ENCODE results near the gene CHST8.
A peak's percentile ranks its signal among the peaks of the same experiment; 100 is the strongest.
"Not testable (repeated sequence)": the region's sequence is repeated elsewhere in the genome, so short reads cannot be mapped to it uniquely, and the experiment has no call there.

The CHST8 gene

GRCh38 chr19:33809960-33810359, 188.2 kb downstream of the CHST8 start:
- no peak for DNase-seq (ENCODE audit: low read depth in 3 of 3)

DNA sequence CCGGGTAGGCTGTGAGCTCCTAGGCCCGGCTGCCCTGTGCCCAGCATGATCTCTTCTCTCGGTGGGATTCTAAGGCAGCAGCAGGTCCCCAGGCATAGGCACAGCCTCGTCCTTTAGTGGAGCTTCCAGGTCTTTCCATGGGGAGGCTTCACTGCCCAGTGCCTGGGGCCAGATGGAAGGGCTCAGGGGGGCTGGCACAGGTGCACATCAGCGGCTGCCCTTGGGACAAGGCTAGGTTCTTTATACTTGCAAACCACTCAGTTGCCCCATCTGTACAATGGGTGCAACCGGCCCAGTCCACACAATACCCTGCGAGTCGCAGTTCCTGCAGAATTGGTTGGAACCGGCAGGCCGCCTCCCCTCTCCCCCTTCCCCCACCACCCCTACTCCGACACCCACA, 189.1 kb downstream of the CHST8 start:
- no peak for DNase-seq (ENCODE audit: low read depth in 3 of 3)

DNA sequence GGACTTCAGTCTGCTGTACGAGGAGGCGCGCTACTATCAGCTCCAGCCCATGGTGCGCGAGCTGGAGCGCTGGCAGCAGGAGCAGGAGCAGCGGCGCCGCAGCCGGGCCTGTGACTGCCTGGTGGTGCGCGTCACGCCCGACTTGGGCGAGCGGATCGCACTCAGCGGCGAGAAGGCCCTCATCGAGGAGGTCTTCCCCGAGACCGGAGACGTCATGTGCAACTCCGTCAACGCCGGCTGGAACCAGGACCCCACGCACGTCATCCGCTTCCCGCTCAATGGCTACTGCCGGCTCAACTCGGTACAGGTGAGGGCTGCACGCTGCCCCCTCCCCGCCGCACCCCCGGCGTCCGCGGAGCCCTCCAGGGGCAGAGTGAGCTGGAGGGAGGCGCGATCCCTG, 189.5 kb downstream of the CHST8 start:
- no peak for DNase-seq (ENCODE audit: low read depth in 3 of 3)

DNA sequence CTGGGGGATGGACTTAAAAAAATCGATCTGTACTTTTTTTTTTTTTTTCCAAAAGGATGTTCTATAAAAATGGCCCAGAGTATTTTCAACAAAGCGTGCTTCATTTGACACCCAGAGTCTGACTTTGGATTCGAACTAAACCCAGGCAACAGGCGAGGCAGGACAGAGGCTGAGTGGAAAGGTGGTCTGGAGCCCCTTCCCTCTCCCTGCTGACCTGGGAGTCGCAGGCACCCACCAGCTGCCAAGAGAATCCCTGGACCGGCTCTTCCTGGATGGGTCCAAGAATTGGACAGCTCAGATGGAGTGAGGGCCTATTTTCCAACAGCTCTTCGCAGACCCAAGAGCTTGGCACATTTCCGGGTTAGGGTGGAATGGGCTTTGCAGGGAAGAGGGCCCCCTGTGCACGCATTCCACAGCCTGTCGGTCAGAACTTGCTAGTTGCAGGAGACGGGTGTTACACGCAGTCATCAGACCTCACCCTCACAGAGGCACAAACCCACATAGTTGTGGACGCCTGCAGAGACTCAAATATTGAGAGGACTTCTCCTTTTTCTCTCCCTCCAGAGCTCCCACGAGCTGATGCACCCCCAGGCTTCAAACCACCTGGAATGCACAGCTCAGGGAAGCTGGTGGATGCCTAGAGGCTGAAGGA, 190.1 kb downstream of the CHST8 start:
- DNase-seq (ENCODE audit: low read depth in 3 of 3) = no peak

DNA sequence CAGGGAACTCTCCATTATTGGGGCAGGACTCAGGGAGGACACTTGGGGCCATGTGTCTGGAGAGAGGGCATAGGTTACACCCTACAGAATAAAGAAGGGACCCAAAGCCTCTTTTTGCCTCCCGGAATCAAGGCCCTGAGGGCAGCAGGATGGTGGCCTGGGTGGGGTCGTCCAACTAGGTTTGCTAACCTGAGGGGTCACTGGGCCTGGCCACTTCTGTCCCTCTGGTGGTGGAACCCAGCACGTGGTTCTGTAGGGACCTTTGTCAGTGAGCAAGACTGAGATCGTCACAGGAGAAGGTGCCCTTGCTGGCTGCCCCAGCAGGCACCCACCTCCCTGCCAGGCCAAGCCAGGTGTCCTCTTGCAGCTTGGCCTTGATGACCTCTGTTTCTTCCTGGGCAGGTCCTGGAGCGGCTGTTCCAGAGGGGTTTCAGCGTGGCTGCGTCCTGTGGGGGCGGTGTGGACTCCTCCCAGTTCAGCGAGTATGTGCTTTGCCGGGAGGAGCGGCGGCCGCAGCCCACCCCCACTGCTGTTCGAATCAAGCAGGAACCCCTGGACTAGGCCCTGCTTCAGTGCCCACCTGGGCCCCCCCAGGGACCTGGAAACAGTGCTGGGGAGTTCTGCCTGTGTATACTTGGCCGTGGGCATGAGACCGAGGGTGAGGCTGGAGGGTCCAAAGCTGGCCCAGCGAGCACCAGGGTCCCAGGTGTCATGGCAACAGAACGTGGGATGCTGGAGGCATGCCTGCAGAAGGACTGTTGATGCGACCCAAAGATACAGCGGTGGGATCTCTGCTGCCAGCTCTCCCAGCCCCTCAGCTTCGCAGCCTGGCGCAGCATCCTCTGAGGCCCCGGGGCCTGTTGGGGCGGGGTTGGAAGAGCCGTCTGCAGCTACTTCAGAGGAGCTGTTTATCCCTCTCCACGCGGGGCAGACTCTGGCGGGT, 190.9 kb downstream of the CHST8 start:
- DNase-seq (ENCODE audit: low read depth in 3 of 3) = no peak

DNA sequence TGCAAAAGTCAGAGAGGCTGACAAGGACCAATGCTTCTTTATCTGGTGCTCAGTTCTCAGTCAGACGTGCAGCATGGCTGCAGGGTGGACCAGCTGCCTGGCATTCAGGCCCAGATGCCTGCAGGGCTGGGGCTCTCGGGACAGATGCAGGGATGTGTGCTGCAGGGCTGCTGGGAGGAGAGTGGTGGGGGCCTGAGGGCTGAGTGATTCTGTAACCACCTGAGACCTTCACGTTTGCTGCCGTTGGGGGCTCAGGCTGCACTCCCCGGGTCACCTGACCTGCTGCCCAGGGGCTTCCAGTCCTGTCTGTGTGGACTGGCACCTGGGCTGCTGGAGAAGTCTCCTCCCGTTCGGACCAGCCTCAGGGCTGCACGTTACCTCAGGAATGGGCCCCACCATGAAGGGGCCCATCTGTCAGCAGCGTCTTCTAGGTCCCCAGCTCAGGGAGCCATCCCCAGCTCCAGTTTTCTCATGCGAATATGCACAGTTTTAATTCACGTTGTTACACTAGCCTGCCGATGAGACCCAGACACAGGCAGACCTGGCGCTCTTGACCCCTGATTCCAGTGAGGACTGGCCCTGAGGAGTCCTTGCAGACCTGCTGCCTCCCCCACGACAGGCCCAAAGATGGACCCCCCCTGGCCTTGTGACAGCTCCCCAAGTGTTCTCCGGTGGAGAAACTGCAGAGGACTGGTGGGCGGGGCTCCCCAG, 191.8 kb downstream of the CHST8 start:
- no peak for DNase-seq (ENCODE audit: low read depth in 3 of 3)

GRCh38 chr19:33814181-33815165, 192.7 kb downstream of the CHST8 start:
- no peak for DNase-seq (ENCODE audit: low read depth in 3 of 3)

DNA sequence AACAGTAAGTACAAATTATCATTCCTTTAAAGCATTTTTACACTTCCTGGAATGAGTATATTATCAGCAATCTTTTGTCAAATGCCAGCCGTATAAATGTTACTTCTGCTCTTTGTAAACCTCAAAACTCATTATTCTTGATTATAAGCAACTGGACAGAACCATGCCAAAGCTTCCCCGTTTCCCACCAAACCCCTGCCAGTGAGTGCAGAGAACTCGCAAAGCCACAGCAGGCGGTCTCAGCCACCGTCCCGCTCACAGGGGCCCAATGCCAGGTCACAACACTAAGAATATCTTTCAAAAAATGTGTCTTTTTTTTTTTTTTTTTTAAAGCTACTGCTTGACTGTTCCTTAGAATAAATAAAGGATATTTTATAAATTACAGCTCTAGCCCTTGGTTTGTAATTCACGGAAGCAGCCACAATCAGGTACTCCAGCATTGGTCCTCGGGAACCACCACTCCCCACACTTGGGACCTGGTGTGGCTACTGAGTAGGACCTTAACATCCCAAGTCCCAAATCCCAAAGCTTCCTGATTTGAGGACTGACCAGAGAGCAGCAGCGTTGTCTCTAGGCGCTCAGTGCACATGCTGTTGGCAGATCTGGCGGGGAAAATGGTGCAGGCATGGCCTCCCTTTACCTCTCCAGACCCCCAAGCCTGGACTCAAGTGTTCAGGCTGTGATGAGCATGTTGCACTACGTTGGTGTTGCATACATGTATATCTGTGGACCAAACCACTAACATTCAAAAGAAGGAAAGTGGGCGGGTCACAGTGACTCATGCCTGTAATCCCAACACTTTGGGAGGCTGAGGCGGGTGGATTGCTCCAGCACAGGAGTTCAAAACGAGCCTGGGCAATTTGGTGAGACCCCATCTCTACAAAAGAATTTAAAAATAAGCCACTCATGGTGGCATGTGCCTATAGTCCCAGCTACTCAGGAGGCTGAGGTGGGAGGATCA, 193.9 kb downstream of the CHST8 start:
- DNase-seq (ENCODE audit: low read depth in 3 of 3) = no peak

GRCh38 chr19:33818411-33818810, 196.7 kb downstream of the CHST8 start:
- no peak for DNase-seq (ENCODE audit: low read depth in 3 of 3)

DNA sequence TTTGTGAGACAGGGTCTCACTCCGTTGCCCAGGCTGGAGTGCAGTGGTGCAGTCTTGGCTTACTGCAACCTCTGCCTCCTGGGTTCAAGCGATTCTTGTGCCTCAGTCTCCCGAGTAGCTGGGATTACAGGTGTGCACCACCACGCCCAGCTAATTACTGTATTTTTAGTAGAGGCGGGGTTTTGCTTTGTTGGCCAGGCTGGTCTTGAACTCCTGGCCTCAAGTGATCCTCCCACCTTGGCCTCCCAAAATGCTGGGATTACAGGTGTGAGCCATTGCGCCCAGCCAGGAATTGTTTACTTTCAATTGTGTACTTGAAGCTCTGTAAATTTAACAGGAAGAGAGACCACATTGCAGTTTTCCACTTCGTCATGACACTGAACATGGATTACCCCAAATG, 197.3 kb downstream of the CHST8 start:
- not testable (repeated sequence) for DNase-seq (ENCODE audit: low read depth in 3 of 3)

GRCh38 chr19:33819506-33819879, 197.7 kb downstream of the CHST8 start:
- no peak for DNase-seq (ENCODE audit: low read depth in 3 of 3)

DNA sequence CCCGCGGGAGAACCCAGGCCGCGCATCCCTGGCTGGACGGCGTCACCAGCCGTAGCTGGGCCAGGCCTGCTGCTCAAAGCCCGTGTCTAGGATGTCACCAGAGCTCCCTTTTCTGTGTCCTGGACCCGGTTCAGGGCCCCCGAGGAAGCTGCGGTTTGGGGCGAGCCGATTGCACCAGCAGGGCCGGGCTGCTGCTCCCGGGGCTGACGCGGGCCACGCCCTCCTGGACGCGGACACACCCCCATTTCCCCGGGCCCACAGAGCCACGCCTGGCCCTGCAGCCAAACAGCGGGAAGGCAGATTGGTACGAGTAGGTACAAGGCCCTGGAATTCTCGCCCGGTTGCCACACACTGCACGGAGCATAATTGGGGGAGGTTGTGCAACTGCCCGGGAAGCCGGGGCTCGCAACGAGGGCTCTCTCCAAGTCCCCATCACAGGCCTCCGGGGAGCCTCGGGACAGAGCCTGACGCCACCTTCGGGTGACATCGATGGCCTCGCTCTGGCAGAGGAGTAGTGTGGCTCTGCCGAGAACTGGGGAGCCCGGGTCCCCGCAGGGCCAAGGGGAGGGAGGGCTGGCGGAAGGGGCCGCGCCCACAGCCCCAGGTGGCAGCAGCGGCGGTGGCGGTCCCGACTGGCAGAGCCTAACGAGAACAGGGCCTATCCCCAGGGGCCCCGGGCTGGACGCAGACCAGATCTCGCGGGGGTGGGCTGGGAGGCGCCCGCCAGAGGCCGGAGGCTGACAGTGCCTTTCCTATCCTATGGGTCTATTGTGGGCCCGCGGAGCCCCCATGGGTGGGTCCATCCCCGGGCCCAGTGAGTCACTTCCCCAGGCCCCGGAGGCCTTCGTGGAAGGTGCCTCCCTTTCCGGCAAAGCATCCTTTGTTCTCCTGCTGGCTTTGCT, 198.4 kb downstream of the CHST8 start:
- peak in 2 of 3 experiments; percentile 36 to 74 for DNase-seq (ENCODE audit: low read depth in 3 of 3)

DNA sequence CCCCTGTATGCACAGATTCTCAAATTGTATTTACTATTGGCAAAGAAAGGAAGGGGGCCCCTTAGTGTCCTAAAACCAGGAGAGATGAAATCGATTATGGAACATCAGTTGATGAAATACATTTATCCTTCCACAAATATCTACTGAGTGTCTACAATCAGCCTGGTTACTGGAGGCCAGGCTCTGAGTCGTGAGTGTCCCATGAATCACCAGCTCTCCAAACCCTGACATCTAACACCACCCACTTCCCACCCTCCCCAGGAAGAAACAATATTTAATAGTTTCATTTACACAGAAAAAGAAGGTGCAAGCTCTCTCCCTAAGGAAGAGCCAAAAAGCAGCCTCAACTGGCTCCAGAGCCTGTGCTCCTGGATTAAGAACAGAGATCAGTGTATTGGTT, 200.1 kb downstream of the CHST8 start:
- no peak for DNase-seq (ENCODE audit: low read depth in 3 of 3)
